DMS153 treated with DMSO at 0.1 percent for 48 hours (cell line): Measurements from ENCODE around the gene KLHL3.

ENCODE experiments used
- DNase-seq: peaks from one replicate; lab custom pipeline; 2025; ENCODE audit not compliant: unreplicated experiment; lab: John Stamatoyannopoulos, UW

Gene KLHL3

GRCh38 chr5:137747848-137748247 lies 12.0 kb upstream of the KLHL3 start:
- no peak for DNase-seq

GRCh38 chr5:137743031-137743640 lies 7.2 kb upstream of the KLHL3 start:
- DNase-seq = peak; percentile 14

- DNase-seq = no peak
These were observed 5.8 kb upstream of the KLHL3 start for GRCh38 chr5:137741718-137742117.

- DNase-seq = no peak
These were observed 3.8 kb upstream of the KLHL3 start for GRCh38 chr5:137739737-137740136.

GRCh38 chr5:137738947-137739346 lies 3.1 kb upstream of the KLHL3 start:
- DNase-seq = no peak

- no peak for DNase-seq
These were observed 1.7 kb upstream of the KLHL3 start for GRCh38 chr5:137737349-137738131.

GRCh38 chr5:137736496-137736895 lies 607 bp upstream of the KLHL3 start:
- no peak for DNase-seq

GRCh38 chr5:137734962-137735554 lies 831 bp downstream of the KLHL3 start:
- peak; percentile 20 for DNase-seq

GRCh38 chr5:137734331-137734730 lies 1.6 kb downstream of the KLHL3 start:
- DNase-seq = peak; percentile 16

GRCh38 chr5:137733922-137734321 lies 2.0 kb downstream of the KLHL3 start:
- DNase-seq = no peak

- DNase-seq = no peak
These were observed 2.9 kb downstream of the KLHL3 start for GRCh38 chr5:137733006-137733405.

- no peak for DNase-seq
These were observed 4.7 kb downstream of the KLHL3 start for GRCh38 chr5:137731176-137731575.

- no peak for DNase-seq
These were observed 5.6 kb downstream of the KLHL3 start for GRCh38 chr5:137730336-137730735.

- no peak for DNase-seq
These were observed 7.8 kb downstream of the KLHL3 start for GRCh38 chr5:137728048-137728447.

- DNase-seq = no peak
These were observed 8.3 kb downstream of the KLHL3 start for GRCh38 chr5:137727623-137728022.

GRCh38 chr5:137724251-137724650 lies 11.6 kb downstream of the KLHL3 start:
- no peak for DNase-seq

- no peak for DNase-seq
These were observed 17.3 kb downstream of the KLHL3 start for GRCh38 chr5:137718611-137719010.

- no peak for DNase-seq
These were observed 19.6 kb downstream of the KLHL3 start for GRCh38 chr5:137716337-137716736.

GRCh38 chr5:137715456-137715855 lies 20.4 kb downstream of the KLHL3 start:
- DNase-seq = no peak

- DNase-seq = no peak
These were observed 20.9 kb downstream of the KLHL3 start for GRCh38 chr5:137714946-137715345.

- DNase-seq = no peak
These were observed 21.4 kb downstream of the KLHL3 start for GRCh38 chr5:137714494-137714893.

GRCh38 chr5:137712139-137712667 lies 23.7 kb downstream of the KLHL3 start:
- no peak for DNase-seq
